Transverse colon (tissue), 4 donors: ENCODE measurements around the gene AGMO. TPM values are rescaled to one million over a fixed set of nuclear protein-coding genes. Genes with fewer than 3 reads are reported as not detected.

Source experiments
- DNase-seq: peaks from one replicate; pipeline ENCODE4 v3.0.0-alpha.2; 2019
- H3K27ac ChIP-seq, 4 donors: fragments of 200-600 bp; sonication (generic); 2 replicates each; pipeline ENCODE4 v1.5.1; 2016 to 2018; ENCODE audit warnings: inconsistent platforms in 4 of 4
- H3K27me3 ChIP-seq: fragments of 200-600 bp; sonication (generic); 2 replicates; pipeline ENCODE4 v1.5.1; 2017; ENCODE audit warnings: inconsistent platforms
- H3K36me3 ChIP-seq, 4 donors: fragments of 200-600 bp; sonication (generic); 2 replicates each; pipeline ENCODE4 v1.5.1; 2017 to 2019; ENCODE audit warnings: inconsistent platforms in 4 of 4
- H3K4me1 ChIP-seq, 4 donors: fragments of 200-600 bp; sonication (generic); 2 replicates each; pipeline ENCODE4 v1.5.1; 2017 to 2020; ENCODE audit warnings: inconsistent platforms in 4 of 4
- H3K4me3 ChIP-seq, 4 donors: fragments of 200-600 bp; sonication (generic); 1 replicate in 1 of 4; 2 replicates in 3 of 4; pipeline versions ENCODE4 v1.5.1 to v1.6.1; 2017 to 2019; ENCODE audit warnings: inconsistent platforms in 4 of 4
- H3K9me3 ChIP-seq, 2 donors: fragments of 200-600 bp; sonication (generic); 2 replicates each; pipeline ENCODE4 v1.5.1; 2017 to 2019; ENCODE audit warnings: inconsistent platforms in 2 of 2
- EP300 ChIP-seq: sonication (generic); formaldehyde crosslinking; IDR thresholded peaks from one replicate; pipeline ENCODE4 v1.6.1; 2017; ENCODE audit warnings: antibody characterized with exemption, low read depth
- POLR2A ChIP-seq: fragments of 450-650 bp; IDR thresholded peaks from one replicate; pipeline ENCODE4 v1.6.1; 2016; ENCODE audit warnings: antibody characterized with exemption, mild to moderate bottlenecking, moderate library complexity
- POLR2AphosphoS5 ChIP-seq, 3 donors: sonication (generic); formaldehyde crosslinking; IDR thresholded peaks; one replicate each; pipeline ENCODE4 v1.6.1; 2016; ENCODE audit warnings: antibody characterized with exemption in 3 of 3
- WGBS, 2 donors: methylation state at CpG; one replicate each; pipeline ENCODE4 v1.1.5; 2018; ENCODE audit warnings: low coverage in 1 of 2; 5-methylcytosine and 5-hydroxymethylcytosine counted together
- in situ Hi-C, 4 donors: fragments of 200-750 bp; cut with MboI; loops; one replicate each; pipeline versions ENCODE4 v1.15.0 to v1.15.1; 2017; ENCODE audit warnings: low sequenced_read_pairs in 3 of 4, low pct_ligation_motif_present in 1 of 4, low pct_unique_long_range_greater_than_20kb in 1 of 4
- intact Hi-C: fragments of 100-400 bp; cut with DNase I; formaldehyde crosslinking; loops from one replicate; pipeline ENCODE4 v1.15.1; 2023; ENCODE audit warnings: low total_unique reads
- total RNA-seq, 4 donors: library from RNA; depleted of rRNA; stranded (reverse); fragments of >200 nt; gene quantifications; one replicate each; pipeline ENCODE4 v1.1.0, GENCODE V29; 2016
- TF ChIP-seq, protein P1 (sequence below), 5 experiments: fragments of 200-600 bp in 3 of 5; fragments of 450-650 bp in 2 of 5; sonication (generic) in 3 of 5; IDR thresholded peaks; 1 replicate in 2 of 5; 2 replicates in 3 of 5; pipeline ENCODE4 v1.5.1; 2016 to 2017; ENCODE audit warnings: antibody characterized with exemption in 5 of 5, inconsistent platforms in 3 of 5, mild to moderate bottlenecking in 2 of 5, moderate library complexity in 1 of 5

Gene AGMO
- total RNA-seq, 4 donors from 2014 or later, result 1.5 to 5.7 (median 2.7) TPM; not detected in 1

DNA sequence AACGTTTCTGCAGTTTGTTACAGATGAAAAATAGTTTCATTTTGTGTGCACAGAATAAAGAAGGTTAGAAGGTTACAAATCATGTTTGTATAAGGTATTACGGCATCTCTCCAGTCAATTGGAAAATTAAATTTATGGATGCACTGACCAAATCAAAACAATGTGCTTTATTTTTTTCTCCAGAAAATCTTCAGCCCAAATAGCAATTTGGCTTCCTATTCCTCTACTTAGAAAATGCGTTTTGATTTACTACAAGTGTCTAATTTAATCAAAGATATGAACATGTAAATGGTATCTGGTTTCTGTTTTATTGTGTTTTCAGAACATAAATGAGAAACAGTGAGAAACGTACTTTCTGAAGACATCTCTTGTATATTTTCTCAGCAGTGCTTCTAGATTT is 63.4 kb downstream of the AGMO start:
- no peaks in the 10 kb centered on the region for H3K27me3 ChIP-seq
- 47 to 53% methylated on average over 4 of the region's 4 CpGs for WGBS, 2 donors
- H3K4me1 ChIP-seq, result peaks cover 0 to 6% (median 1%) of the 10 kb centered on the region in 4 donors
- no peak for DNase-seq
- H3K9me3 ChIP-seq, result no peaks in the 10 kb centered on the region
- in situ Hi-C loops (no loop called here), intact Hi-C loops (no loop called here)
- no peak overlapping the region for H3K4me3 ChIP-seq
- H3K27ac ChIP-seq, result no peak overlapping the region
- TF ChIP-seq POLR2A (no peak), EP300 (no peak), POLR2AphosphoS5 (IDR thresholded peaks at IDR 0.05) (no peak)
- TF ChIP-seq, protein P1, sequence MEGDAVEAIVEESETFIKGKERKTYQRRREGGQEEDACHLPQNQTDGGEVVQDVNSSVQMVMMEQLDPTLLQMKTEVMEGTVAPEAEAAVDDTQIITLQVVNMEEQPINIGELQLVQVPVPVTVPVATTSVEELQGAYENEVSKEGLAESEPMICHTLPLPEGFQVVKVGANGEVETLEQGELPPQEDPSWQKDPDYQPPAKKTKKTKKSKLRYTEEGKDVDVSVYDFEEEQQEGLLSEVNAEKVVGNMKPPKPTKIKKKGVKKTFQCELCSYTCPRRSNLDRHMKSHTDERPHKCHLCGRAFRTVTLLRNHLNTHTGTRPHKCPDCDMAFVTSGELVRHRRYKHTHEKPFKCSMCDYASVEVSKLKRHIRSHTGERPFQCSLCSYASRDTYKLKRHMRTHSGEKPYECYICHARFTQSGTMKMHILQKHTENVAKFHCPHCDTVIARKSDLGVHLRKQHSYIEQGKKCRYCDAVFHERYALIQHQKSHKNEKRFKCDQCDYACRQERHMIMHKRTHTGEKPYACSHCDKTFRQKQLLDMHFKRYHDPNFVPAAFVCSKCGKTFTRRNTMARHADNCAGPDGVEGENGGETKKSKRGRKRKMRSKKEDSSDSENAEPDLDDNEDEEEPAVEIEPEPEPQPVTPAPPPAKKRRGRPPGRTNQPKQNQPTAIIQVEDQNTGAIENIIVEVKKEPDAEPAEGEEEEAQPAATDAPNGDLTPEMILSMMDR (IDR thresholded peaks at IDR 0.05), result no peak
- H3K36me3 ChIP-seq, result no peaks in the 10 kb centered on the region

DNA sequence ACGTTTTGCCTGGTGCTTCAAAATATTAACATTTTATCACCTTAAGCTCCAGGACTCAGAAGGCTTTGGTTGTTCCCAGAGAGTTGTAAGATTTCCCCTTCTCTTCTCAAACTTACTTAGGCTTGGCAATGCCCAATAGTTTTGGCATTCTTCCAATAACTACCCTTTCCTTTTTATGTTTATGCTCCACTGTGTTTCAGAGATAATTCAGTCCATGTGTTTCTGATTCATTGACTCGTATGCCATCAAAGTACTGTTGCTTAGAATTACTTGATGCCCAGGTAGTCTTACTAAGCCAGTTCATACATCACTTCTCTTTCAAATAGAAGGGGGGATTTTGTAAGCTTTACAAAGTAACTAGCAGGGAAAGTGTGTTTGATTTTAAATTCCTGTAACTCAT is 66.6 kb downstream of the AGMO start:
- intact Hi-C loops (no loop called here), in situ Hi-C loops (no loop called here)

DNA sequence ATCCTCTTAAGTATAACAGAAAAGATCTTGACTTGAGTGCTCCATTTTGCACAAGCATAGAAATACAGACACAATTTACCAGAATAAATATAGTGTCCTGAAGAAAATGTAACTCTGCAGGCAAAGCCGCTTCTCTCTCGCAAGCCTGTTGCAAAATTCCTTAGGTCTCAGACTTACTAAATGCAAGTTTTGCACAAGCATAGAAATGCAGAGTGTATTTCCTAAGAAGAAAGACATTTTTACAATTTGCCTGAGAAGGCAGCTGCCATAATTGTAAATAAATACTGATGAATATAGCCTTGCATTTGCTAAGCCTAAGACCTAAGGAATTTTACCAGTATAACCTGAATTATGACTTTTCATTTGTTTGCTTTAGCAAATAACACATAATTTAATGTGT is 67.1 kb downstream of the AGMO start:
- Histone ChIP-seq H3K9me3 (no peaks in the 10 kb centered on the region), H3K27me3 (no peaks in the 10 kb centered on the region), H3K27ac (no peak overlapping the region), H3K36me3 (no peaks in the 10 kb centered on the region), H3K4me1 (peaks cover 0 to 10% (median 1%) of the 10 kb centered on the region in 4 donors), H3K4me3 (no peak overlapping the region)
- DNase-seq, result no peak
- in situ Hi-C loops, result no loop called here
- intact Hi-C loops, result no loop called here
- WGBS, 2 donors, result 42 to 73% methylated on average over 2 of the region's 2 CpGs
- TF ChIP-seq POLR2AphosphoS5 (IDR thresholded peaks at IDR 0.05), result no peak
- no peak for TF ChIP-seq POLR2A
- no peak for TF ChIP-seq EP300
- TF ChIP-seq, protein P1 (IDR thresholded peaks at IDR 0.05), result no peak

More for the DNA sequence above, 66.6 kb downstream of the AGMO start:
- Histone ChIP-seq H3K4me3 (no peak overlapping the region), H3K9me3 (no peaks in the 10 kb centered on the region), H3K27me3 (no peaks in the 10 kb centered on the region), H3K27ac (no peak overlapping the region), H3K36me3 (no peaks in the 10 kb centered on the region), H3K4me1 (peaks cover 0 to 10% (median 1%) of the 10 kb centered on the region in 4 donors)
- WGBS, 2 donors, result 25 to 33% methylated on average over 2 of the region's 2 CpGs
- TF ChIP-seq EP300, result no peak
- TF ChIP-seq POLR2AphosphoS5 (IDR thresholded peaks at IDR 0.05), result no peak
- TF ChIP-seq POLR2A, result no peak
- TF ChIP-seq, protein P1 (IDR thresholded peaks at IDR 0.05), result no peak
- DNase-seq, result no peak

DNA sequence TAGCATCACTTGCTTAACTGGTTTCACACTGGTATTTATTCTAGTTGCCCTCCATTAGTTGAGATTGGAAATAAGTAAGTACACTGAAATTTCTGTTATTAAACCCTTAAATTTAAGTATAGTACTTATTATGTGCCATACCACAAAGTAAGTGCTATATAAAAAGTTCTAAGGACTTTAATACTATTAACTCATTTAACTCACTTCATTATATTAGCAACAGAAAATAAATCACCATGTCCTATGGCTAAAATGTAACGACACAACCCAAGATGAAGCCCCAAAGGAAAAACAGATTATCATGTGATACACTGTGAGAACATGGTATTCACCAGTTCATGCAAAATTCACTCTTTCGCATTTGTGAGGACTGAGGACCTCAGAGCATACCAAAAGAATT is 70.5 kb downstream of the AGMO start:
- Histone ChIP-seq H3K27me3 (no peaks in the 10 kb centered on the region), H3K4me1 (peaks cover 0 to 10% (median 1%) of the 10 kb centered on the region in 4 donors), H3K27ac (no peak overlapping the region), H3K9me3 (no peaks in the 10 kb centered on the region), H3K4me3 (no peak overlapping the region), H3K36me3 (no peaks in the 10 kb centered on the region)
- DNase-seq, result no peak
- in situ Hi-C loops, result no loop called here
- WGBS, 2 donors, result 42 to 69% methylated on average over 2 of the region's 2 CpGs
- TF ChIP-seq POLR2AphosphoS5 (IDR thresholded peaks at IDR 0.05) (no peak), POLR2A (no peak)
- TF ChIP-seq, protein P1 (IDR thresholded peaks at IDR 0.05), result no peak
- intact Hi-C loops, result no loop called here
